Esophagus mucosa (tissue), 1 donor: ENCODE results near the gene WDR72. TPM values are rescaled to one million over a fixed set of nuclear protein-coding genes. Genes with fewer than 3 reads are reported as not detected.
A peak's percentile ranks its signal among the peaks of the same experiment; 100 is the strongest.
"Not testable (repeated sequence)": the region's sequence is repeated elsewhere in the genome, so short reads cannot be mapped to it uniquely, and the experiment has no call there.

ENCODE experiments used
- ATAC-seq: fragments of 200-7000 bp; cut with Tn5 transposase; one replicate; pipeline ENCODE4 v1.9.1; 2020
- total RNA-seq: library from RNA; stranded (reverse); gene quantifications from one replicate; pipeline ENCODE4 v1.2.4, GENCODE V29; 2023
- donor health status: DM: yes; HTN: yes; CAD: no.

The WDR72 gene
- total RNA-seq, 1 donor from 2014 or later = 0.76 TPM

- no peak for ATAC-seq
Measured at GRCh38 chr15:53588773-53589172, 170.7 kb downstream of the WDR72 start.

- ATAC-seq = peak; percentile 22
Measured at GRCh38 chr15:53586799-53587198, 172.7 kb downstream of the WDR72 start.

- ATAC-seq = no peak
Measured at GRCh38 chr15:53581513-53581912, 177.9 kb downstream of the WDR72 start.

GRCh38 chr15:53580366-53580765 lies 179.1 kb downstream of the WDR72 start:
- ATAC-seq = no peak

GRCh38 chr15:53576841-53577240 lies 182.6 kb downstream of the WDR72 start:
- ATAC-seq = no peak

- ATAC-seq = no peak
Measured at GRCh38 chr15:53573091-53573490, 186.4 kb downstream of the WDR72 start.

- no peak for ATAC-seq
Measured at GRCh38 chr15:53569751-53570480, 189.5 kb downstream of the WDR72 start.

GRCh38 chr15:53566912-53567311 lies 192.6 kb downstream of the WDR72 start:
- ATAC-seq = no peak

GRCh38 chr15:53565721-53566120 lies 193.7 kb downstream of the WDR72 start:
- ATAC-seq = no peak

GRCh38 chr15:53564647-53565046 lies 194.8 kb downstream of the WDR72 start:
- ATAC-seq = no peak

GRCh38 chr15:53563627-53564026 lies 195.8 kb downstream of the WDR72 start:
- ATAC-seq = no peak

GRCh38 chr15:53559364-53560277 lies 199.8 kb downstream of the WDR72 start:
- ATAC-seq = no peak

GRCh38 chr15:53558384-53558783 lies 201.1 kb downstream of the WDR72 start:
- ATAC-seq = no peak

GRCh38 chr15:53555226-53555625 lies 204.2 kb downstream of the WDR72 start:
- no peak for ATAC-seq

GRCh38 chr15:53549697-53550305 lies 209.7 kb downstream of the WDR72 start:
- peak; percentile 71 for ATAC-seq

- ATAC-seq = no peak
Measured at GRCh38 chr15:53548236-53548635, 211.2 kb downstream of the WDR72 start.

- ATAC-seq = not testable (repeated sequence)
Measured at GRCh38 chr15:53540626-53541300, 218.7 kb downstream of the WDR72 start.

GRCh38 chr15:53539878-53540277 lies 219.6 kb downstream of the WDR72 start:
- ATAC-seq = no peak

- ATAC-seq = no peak
Measured at GRCh38 chr15:53536479-53537120, 222.9 kb downstream of the WDR72 start.

- no peak for ATAC-seq
Measured at GRCh38 chr15:53535886-53536285, 223.6 kb downstream of the WDR72 start.

- no peak for ATAC-seq
Measured at GRCh38 chr15:53534105-53534839, 225.2 kb downstream of the WDR72 start.
